EL (cell line): Measurements from ENCODE around the gene PLA2G2C.
"Not testable (repeated sequence)": the region's sequence is repeated elsewhere in the genome, so short reads cannot be mapped to it uniquely, and the experiment has no call there.

Source experiments
- DNase-seq: peaks from one replicate; pipeline ENCODE4 v3.0.0-alpha.2; 2016

Gene PLA2G2C

GRCh38 chr1:20185834-20186782 lies at the start of gene PLA2G2C, which contains the start of gene UBXN10:
Gene PLA2G2C (minus strand): TSS chr1:20186518. CDS start chr1:20177363, 9,155 bp downstream.
Gene UBXN10 (plus strand): TSS chr1:20186096. CDS start chr1:20190562, 4,466 bp downstream.
- DNase-seq: no peak

- no peak for DNase-seq
Observed at GRCh38 chr1:20234788-20235535, 48.6 kb upstream of the PLA2G2C start.

GRCh38 chr1:20233866-20234265 lies 47.5 kb upstream of the PLA2G2C start:
- DNase-seq: no peak

- peak; percentile 18 for DNase-seq
Observed at GRCh38 chr1:20233394-20233793, 47.1 kb upstream of the PLA2G2C start.

GRCh38 chr1:20232564-20232963 lies 46.2 kb upstream of the PLA2G2C start:
- DNase-seq: not testable (repeated sequence)

GRCh38 chr1:20229171-20229570 lies 42.9 kb upstream of the PLA2G2C start:
- DNase-seq: no peak

GRCh38 chr1:20228314-20228825 lies 42.1 kb upstream of the PLA2G2C start:
- DNase-seq: no peak

- DNase-seq: no peak
Observed at GRCh38 chr1:20227704-20228103, 41.4 kb upstream of the PLA2G2C start.

- DNase-seq: no peak
Observed at GRCh38 chr1:20224546-20224945, 38.2 kb upstream of the PLA2G2C start.

- no peak for DNase-seq
Observed at GRCh38 chr1:20223551-20224419, 37.5 kb upstream of the PLA2G2C start.

- no peak for DNase-seq
Observed at GRCh38 chr1:20223106-20223505, 36.8 kb upstream of the PLA2G2C start.

- no peak for DNase-seq
Observed at GRCh38 chr1:20220036-20220435, 33.7 kb upstream of the PLA2G2C start.

- DNase-seq: not testable (repeated sequence)
Observed at GRCh38 chr1:20219053-20219452, 32.7 kb upstream of the PLA2G2C start.

- DNase-seq: peak; percentile 28
Observed at GRCh38 chr1:20216574-20216973, 30.3 kb upstream of the PLA2G2C start.

GRCh38 chr1:20215716-20216115 lies 29.4 kb upstream of the PLA2G2C start:
- no peak for DNase-seq

GRCh38 chr1:20212685-20213331 lies 26.5 kb upstream of the PLA2G2C start:
- DNase-seq: peak; percentile 72

GRCh38 chr1:20212085-20212684 lies 25.9 kb upstream of the PLA2G2C start:
- DNase-seq: no peak

GRCh38 chr1:20211511-20211931 lies 25.2 kb upstream of the PLA2G2C start:
- no peak for DNase-seq

GRCh38 chr1:20210736-20211460 lies 24.6 kb upstream of the PLA2G2C start:
- DNase-seq: no peak

- no peak for DNase-seq
Observed at GRCh38 chr1:20209471-20209870, 23.2 kb upstream of the PLA2G2C start.

GRCh38 chr1:20207546-20207945 lies 21.2 kb upstream of the PLA2G2C start:
- DNase-seq: no peak
